Measurements from ENCODE around the gene SHISA5. TPM values are rescaled to one million over a fixed set of nuclear protein-coding genes. Genes with fewer than 3 reads are reported as not detected.

Gene SHISA5
- total RNA-seq, 1 experiment from 2014 or later = 131 TPM

DNA sequence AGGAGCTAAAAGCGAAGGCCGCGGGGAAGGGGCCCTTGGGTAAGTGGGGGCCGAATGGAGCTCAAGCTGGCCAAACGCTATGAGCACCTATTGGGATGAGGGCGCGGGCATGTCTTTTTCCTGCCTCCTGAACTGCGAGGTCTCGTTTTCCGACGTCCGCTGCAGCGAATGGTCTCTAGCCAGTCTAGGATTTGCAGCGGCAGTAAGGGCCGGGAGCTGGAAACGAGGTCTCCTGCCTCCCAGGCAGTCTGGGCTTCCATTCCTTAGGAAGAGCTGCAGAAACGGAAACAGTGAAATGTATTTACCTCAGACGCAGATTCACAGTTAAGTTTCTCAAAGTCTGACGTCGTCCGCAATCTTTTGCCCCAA is 63.4 kb downstream of the SHISA5 start:
- in situ Hi-C loops (cut with HindIII; ENCODE audit: low pct_unique_long_range_greater_than_20kb, low sequenced_read_pairs) = no loop called here
- DNase-seq (ENCODE audit: low read depth, low spot score) = no peak

DNA sequence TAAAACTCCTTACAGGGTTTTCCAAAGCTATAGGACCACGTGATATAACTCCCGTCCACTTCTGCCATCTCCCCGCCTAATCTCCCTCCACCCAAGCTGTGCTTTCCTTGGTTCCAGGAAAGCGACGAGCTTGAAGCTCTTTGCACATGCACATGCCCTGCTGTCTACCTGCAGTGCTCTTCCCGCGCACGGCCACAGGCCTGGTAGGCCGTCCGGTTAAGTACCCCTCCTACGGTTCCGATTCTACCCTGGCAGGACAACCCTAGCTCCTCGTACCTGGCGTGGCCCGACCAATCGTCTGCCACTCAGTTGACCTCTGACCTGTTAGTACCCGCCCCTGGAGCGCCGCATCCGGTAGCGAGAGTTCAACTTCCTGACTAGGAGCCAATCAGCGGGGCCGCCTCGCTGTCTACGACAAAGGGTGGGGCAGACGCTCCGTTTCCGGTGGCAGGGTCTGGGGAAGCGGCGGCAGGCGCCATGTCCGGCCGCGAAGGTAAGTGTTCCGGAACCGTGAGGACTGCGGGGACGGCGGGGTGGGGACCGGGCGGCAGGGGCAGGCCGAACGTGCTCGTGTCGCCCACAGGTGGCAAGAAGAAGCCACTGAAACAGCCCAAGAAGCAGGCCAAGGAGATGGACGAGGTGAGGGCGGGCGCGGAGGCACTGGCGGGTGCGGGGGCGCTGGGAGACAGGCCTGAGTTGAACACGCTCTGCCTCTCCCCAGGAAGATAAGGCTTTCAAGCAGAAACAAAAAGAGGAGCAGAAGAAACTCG is 64.0 kb downstream of the SHISA5 start, which contains the start of the genes CCDC51 and TMA7:
CCDC51 (minus strand) TSS at position 300 of the 770 bp plus-strand sequence. CDS start 4,991 bp downstream, outside the sequence.
TMA7 (plus strand) TSS at position 438 of the 770 bp plus-strand sequence; CDS start at position 478, 40 bp downstream.
- in situ Hi-C loops (cut with HindIII; ENCODE audit: low pct_unique_long_range_greater_than_20kb, low sequenced_read_pairs) = no loop called here
- DNase-seq (ENCODE audit: low read depth, low spot score) = peak; percentile 98

DNA sequence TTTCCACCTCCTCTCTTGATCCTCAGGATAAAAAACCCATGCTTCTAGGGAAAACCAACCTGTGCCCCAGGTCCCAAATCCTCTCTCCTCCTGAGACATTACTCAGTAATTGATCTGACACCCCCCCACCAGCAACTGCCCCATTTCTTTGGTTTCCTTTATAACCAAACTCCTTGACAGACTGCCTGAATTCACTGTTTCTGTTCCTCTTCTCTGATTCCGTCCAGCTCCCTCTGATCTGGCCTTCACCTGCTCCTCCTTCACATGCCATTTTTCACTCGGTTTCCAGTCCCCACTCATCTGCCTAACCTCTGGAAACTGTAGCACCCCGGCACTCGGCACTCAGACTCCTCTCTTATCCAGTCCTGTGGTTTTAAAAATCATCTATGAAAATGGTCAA is 66.2 kb downstream of the SHISA5 start:
- in situ Hi-C loops (cut with HindIII; ENCODE audit: low pct_unique_long_range_greater_than_20kb, low sequenced_read_pairs) = no loop called here
- no peak for DNase-seq (ENCODE audit: low read depth, low spot score)

DNA sequence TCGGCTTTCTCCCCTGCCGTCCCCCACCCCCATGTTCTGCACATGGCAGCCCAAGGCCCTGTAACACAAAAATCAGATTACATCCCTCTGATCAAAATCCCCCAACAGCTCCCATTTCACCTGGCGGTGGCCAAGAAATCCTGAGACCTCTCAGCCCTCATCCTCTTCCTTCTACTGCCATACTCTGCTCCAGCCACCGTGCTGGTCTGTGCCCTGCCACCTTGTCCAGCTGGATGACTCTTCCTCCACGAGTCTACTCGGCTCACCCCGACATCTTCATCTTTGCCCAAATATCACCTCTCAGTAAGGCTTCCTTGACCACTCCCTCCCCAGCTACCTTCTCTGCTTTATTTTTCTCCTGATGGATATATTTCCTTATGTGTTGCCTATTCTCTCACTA is 67.1 kb downstream of the SHISA5 start:
- in situ Hi-C loops (cut with HindIII; ENCODE audit: low pct_unique_long_range_greater_than_20kb, low sequenced_read_pairs) = no loop called here
- no peak for DNase-seq (ENCODE audit: low read depth, low spot score)

DNA sequence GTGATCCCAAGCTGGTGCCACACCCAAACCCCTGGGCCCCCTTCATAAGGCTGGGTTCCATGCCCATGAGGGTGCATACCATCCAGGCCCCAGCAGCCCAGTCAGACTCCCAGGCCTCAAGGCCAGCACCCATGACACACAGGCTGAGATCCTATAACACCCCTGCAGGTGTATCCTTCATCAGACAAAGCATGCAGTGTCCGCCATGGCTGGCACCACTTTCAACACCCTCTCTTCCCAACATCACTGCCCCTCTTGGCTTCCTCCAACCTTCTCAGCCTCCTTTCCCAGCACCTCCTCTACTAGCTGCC is 67.5 kb downstream of the SHISA5 start:
- in situ Hi-C loops (cut with HindIII; ENCODE audit: low pct_unique_long_range_greater_than_20kb, low sequenced_read_pairs) = no loop called here

DNA sequence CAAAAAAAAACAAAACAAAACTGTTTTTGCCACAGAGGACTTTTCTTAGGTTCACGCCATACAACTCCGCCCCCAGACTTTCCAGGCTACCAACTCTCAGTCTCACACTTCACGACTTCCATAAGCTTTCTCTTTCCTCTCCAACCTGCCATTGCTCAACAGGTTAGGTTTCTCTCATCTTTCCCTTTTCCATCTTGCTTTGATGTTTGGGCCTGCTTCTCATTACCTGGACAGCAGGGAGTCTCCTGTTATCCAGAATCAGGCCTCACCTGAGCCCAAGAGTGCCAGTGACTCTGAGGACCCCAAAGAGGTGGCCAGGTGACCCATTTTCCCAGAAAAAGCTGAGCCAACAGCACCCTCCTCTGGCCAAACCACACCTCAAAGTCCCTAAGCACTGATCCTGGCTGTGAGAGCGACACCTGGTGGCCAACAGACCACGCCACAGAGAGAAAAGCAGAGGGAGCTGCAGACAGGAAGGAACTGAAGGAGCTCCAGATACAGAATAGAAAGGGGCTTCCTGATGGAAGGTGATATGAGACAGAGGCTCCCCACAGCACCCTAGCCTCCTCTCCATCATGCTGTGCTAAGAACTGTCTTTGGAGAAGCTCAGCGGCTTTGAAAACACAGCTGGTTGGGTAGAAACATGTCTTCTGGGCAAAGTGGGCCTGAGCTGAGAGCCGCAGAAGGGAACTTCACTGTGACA is 68.0 kb downstream of the SHISA5 start:
- peak; percentile 90 for DNase-seq (ENCODE audit: low read depth, low spot score)
- in situ Hi-C loops (cut with HindIII; ENCODE audit: low pct_unique_long_range_greater_than_20kb, low sequenced_read_pairs) = no loop called here

More for the DNA sequence above, 67.5 kb downstream of the SHISA5 start:
- DNase-seq (ENCODE audit: low read depth, low spot score) = no peak

DNA sequence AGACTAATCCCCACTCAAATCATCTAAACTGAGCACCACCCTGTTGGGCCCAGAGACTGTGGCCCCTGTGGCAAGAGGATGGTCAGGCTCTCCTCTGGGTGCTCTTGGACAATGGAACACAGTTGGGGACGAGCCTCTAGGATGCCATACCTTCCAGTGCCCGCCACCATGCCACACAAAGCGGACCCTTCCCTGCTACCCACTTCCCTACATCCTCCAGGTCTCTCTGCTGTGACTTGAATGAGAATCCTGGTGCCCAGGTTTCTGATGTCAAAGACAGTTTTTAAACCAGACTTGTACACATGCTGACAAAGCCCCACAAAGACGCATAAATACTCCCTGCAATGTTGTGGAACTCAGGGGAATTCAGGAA is 68.8 kb downstream of the SHISA5 start:
- in situ Hi-C loops (cut with HindIII; ENCODE audit: low pct_unique_long_range_greater_than_20kb, low sequenced_read_pairs) = no loop called here

DNA sequence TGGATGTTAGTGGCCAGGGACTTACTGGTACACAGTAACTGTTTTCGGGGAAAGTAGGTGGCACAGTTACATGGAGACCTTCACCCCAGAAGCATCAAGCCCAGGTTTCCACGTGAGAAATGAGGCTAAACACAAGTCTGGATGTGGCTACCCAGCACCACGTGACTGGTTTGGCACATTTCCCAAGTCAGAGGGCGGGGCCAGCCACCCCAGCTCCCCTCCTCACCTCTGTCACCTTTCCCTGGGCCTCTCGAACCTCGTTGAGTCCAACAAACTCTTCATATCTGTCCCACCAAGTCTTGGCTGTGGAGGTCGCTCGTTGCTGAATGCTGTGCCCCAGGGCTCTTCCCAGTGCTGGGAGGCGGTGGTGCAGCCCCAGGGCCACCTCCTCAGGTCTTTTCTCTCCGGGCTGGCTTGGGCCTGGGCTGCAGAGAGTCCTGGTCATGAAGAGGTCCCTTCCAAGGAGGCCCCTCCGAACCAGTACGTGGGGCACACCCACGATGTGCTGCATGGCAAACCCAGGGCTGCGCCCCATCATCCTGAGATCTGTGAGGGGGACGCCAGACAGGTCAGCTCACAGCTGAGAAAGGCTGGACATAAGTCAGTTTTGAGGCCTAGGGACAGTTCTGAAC is 69.3 kb downstream of the SHISA5 start:
- no peak for DNase-seq (ENCODE audit: low read depth, low spot score)
- in situ Hi-C loops (cut with HindIII; ENCODE audit: low pct_unique_long_range_greater_than_20kb, low sequenced_read_pairs) = no loop called here

More for the DNA sequence above, 68.8 kb downstream of the SHISA5 start:
- DNase-seq (ENCODE audit: low read depth, low spot score) = no peak

DNA sequence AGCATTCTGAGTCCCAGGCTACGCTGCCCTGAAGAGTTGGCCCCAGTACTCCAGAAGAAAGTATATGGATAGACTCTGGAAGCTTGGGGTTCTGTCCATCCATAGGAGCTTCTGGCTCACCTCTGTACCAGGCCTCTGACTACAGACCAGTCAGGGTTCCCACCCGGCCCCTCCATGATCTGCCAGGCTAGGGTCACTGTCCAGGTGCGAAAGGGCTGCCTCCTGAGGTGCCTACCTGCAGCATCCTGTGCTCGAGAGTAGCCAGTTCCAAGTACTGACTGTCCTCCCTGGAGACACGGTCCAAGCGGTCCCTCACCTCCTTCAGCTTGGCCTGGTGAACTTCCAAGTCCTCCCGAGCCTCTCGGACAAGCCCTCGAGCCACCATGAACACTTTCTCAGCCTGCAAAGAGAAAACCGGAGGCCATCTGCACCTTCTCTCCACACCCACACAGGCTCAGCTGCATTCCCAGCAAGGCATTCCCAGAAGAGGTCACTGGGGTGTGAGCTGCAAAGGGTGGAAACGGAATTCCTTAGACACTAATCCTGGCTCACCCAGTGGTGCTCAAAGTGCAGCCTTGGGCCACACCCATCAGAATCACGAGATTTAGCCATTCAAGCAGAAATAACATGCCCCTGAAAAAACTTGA is 70.4 kb downstream of the SHISA5 start:
- in situ Hi-C loops (cut with HindIII; ENCODE audit: low pct_unique_long_range_greater_than_20kb, low sequenced_read_pairs) = no loop called here
- DNase-seq (ENCODE audit: low read depth, low spot score) = no peak

DNA sequence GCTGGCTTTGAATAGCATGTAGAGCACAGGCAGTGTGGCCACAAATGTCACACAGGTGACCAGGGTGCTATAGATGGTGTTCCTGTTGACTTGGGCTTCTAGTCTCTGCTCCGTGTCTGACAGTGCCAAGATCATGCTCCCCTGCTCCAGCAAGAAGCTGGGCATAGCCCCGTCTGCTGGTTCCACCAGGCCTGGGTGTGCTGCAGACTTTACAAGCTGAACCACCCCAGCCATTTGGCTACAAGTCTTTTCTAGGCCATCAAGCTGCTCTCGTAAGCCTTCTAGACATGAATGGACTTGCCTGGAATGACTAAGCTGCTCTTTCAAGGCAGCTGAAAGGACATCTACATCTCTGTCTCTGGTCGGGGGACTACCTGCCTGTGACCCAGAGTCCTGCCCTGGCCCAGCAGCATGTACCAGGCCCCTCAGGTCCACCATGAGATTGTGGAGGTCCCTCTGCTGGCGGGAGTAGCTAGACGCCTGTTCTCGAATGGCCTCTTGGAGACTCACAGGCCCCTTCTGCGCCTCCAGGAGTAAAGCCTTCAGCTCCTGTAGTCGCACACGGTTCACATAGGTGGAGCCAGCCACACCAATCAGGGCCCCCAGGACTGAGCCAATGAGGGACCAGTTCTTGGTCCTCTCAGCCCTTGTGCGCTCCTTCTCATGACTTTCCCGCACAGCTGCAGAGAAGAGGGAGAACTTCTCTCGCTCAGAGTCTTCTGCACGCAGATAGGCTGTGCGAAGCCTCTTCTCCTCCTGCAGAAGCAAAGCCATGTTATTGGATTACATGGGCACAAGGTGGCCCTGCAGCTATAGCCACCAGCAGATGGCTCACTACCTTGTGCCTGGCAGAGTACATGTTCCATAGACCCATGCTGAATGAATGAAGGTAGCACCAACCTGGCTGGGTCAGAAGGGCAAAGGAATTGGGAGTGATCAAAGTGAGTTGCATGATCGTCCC is 71.3 kb downstream of the SHISA5 start:
- peak; percentile 28 for DNase-seq (ENCODE audit: low read depth, low spot score)
- in situ Hi-C loops (cut with HindIII; ENCODE audit: low pct_unique_long_range_greater_than_20kb, low sequenced_read_pairs) = no loop called here

DNA sequence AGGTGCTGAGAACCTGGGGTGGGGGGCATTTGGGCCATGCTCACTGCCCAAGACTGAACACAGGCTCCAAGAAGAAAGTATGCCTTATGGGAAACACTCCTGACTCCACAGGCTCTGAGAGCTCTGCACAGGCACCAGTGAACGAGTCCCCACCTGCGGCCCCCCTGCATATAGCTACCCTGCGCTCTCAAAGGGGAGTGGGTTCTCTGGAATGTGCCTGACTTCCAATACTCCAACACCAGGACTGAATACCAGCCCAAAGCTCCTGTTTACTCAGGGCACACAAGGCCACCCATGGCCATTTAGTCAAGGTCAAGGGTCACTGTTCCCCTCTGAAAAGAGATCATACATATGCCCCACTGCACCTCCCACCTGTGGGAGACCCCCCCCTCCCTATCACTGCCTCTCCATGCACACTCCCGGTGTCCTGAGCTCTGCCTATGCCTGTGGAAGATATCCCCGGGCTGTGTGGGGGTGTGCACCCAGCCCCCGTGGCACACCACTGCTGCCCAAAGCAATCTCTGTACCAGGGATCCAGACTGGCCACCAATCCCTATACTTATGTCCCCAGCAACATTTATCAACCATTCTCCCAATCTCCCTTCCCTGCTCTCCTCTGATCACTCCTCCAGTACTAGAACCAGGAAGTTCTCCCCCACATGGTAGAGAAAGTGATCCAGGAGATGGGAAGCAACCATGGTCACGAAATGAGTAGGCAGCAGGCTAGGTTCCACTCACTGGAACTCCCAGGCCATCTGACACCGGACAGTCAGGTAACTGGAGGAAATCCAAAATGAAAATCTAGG is 72.5 kb downstream of the SHISA5 start:
- in situ Hi-C loops (cut with HindIII; ENCODE audit: low pct_unique_long_range_greater_than_20kb, low sequenced_read_pairs) = no loop called here
- DNase-seq (ENCODE audit: low read depth, low spot score) = no peak

DNA sequence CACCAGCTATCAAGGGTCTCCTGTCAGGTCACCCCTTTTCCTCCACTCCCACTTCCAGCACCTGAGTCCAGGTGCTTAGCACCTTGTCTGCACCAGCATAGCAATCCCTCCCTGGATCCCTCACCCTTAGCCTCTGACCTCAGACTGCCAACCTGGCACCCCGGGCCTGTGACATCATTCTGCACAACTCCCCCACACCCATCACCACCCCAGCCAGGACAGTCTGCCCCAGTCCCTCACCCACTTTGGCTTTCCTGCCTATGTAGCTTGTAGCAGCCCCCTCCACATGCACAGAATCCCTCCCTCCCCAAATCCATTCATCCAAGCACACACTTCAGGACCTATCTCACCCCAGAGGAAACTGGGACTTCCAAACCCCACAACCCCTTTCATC is 73.3 kb downstream of the SHISA5 start:
- in situ Hi-C loops (cut with HindIII; ENCODE audit: low pct_unique_long_range_greater_than_20kb, low sequenced_read_pairs) = no loop called here
- no peak for DNase-seq (ENCODE audit: low read depth, low spot score)

DNA sequence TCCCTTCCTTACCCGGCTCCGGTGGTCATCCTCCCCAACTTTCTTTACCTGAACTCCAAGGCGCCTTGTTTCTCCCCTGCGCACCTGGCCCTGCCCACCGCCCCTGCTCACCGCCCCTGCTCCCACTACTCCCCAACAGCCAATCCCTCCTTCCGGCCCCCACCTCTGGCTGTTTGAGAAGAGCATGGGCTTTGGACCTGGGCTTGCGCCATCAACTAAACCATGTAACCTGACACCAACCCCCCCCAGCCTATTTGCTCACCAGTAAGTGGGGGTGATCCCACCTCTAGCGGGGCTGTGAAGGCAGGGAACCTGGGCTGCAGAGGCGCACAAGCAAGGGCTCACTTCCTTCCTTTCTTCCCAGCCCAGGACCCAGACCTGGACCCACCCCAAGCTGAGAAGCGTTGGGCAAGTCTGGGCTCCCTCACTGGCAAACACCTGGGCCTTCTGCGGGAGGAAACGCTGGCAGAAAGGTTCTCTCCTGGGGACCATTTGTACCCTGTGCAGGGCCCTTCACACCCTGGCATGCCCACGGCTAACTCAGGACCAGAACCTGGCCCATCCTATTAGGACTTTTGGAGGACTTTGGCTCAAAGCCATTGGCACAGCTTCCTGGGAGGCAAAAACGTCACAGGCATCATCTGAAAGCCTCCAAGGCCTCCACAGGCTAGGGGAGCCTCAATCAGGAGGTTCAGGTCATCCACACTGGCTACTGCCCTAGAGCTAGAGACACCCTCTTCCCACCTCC is 73.8 kb downstream of the SHISA5 start, which contains the start of gene PLXNB1:
PLXNB1 (minus strand) TSS at position 127 of the 748 bp plus-strand sequence. CDS start 5,475 bp downstream, outside the sequence.
- no peak for DNase-seq (ENCODE audit: low read depth, low spot score)
- in situ Hi-C loops (cut with HindIII; ENCODE audit: low pct_unique_long_range_greater_than_20kb, low sequenced_read_pairs) = no loop called here

DNA sequence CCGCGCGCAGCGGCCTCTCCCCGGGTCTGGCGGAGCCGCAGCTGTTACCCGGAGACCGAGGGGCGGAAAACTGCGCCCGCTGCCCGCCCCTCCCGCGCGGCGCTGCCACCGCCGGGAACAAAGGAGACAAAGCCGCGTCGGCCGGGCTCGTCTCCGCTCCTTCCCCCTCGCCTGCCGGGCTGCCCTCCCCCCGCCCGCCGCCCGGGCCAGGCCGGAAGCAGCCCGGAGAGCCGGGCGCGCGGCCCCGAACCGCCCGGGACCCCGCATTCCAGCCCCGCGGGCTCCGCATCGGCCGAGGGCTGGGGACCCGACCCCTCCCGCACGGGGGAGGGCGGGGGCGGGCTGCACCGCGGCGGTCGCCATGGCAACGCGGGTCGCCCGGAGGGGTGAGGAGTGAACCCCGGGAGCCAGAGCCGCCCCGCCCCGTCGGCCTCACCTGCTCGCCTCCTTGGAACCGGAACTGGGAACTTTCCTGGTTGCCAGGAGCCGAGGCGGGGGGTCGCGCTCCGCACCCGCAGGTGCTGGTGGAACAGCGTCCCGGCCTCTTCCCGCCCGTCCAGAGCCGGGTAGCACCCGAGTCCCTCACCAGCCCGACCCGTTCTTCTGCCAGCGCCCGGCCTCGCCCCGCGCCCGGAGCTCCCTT is 74.5 kb downstream of the SHISA5 start:
- in situ Hi-C loops (cut with HindIII; ENCODE audit: low pct_unique_long_range_greater_than_20kb, low sequenced_read_pairs) = no loop called here
- no peak for DNase-seq (ENCODE audit: low read depth, low spot score)

DNA sequence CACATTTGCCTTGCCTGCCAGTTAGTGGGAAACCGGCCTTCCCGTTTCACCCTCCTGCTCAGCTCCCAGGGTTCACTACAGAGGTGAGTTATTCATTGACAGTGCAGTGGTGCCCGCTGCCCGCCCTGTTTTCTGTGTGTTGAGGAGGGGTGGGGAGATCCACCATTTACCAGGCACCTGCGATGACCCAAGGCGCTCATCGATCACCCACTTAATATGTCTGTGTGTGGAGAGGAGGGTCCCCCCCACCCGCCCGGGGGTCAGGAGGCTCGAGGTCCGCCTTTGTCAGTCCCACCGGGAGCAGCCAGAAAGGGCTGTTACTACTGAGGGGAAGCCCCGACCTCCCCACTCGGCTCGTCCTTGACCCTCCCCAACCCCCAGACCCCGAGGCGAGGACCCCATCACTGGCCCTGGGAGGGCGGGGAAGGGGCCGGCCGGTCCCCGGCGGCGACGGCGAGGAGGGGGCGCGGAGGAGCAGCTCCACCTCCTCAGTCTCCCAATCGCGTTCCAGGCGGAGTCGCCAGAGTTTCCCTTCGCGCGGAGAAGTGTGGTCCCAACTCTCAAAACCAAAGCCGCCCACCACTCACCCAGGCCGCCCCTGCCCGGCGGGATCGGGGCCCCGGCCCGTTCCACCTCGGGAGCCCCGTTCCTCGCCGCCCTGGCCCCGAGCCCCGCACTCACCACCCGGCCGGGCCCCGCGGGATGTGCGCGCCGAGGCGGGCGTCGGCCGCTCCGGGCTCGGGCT is 75.2 kb downstream of the SHISA5 start:
- in situ Hi-C loops (cut with HindIII; ENCODE audit: low pct_unique_long_range_greater_than_20kb, low sequenced_read_pairs) = no loop called here
- DNase-seq (ENCODE audit: low read depth, low spot score) = no peak

Measured in SK-MEL-5 (cell line).